BLaER1 (cell line): ENCODE results near the gene CCNY.
A peak's percentile ranks its signal among the peaks of the same experiment; 100 is the strongest.

ENCODE experiments used
- H3K27ac ChIP-seq: shearing (Covaris generic); formaldehyde crosslinking; 2 replicates; pipeline ENCODE4 v1.8.1; 2022
- H3K27me3 ChIP-seq: shearing (Covaris generic); formaldehyde crosslinking; 2 replicates; pipeline ENCODE4 v1.8.1; 2022
- H3K36me3 ChIP-seq: shearing (Covaris generic); formaldehyde crosslinking; 2 replicates; pipeline ENCODE4 v1.8.1; 2022
- H3K4me1 ChIP-seq: shearing (Covaris generic); formaldehyde crosslinking; 2 replicates; pipeline ENCODE4 v1.8.1; 2022
- H3K4me2 ChIP-seq: shearing (Covaris generic); formaldehyde crosslinking; 2 replicates; pipeline ENCODE4 v1.8.1; 2022
- H3K4me3 ChIP-seq: shearing (Covaris generic); formaldehyde crosslinking; 2 replicates; pipeline ENCODE4 v1.8.1; 2022
- H3K9ac ChIP-seq: shearing (Covaris generic); formaldehyde crosslinking; 2 replicates; pipeline ENCODE4 v1.8.1; 2022
- H3K9me3 ChIP-seq: shearing (Covaris generic); formaldehyde crosslinking; 2 replicates; pipeline ENCODE4 v1.8.1; 2022
- H4K20me1 ChIP-seq: shearing (Covaris generic); formaldehyde crosslinking; 2 replicates; pipeline ENCODE4 v1.8.1; 2022
- Cebpa-rat ChIP-seq: shearing (Covaris generic); IDR thresholded peaks from 2 replicates; pipeline ENCODE4 v1.8.1; 2022

The CCNY gene

GRCh38 chr10:35343739-35344138 lies 7.4 kb downstream of the CCNY start:
- Histone ChIP-seq H3K4me2 (no peak overlapping the region), H3K9me3 (peaks cover 7% of the 10 kb centered on the region), H3K36me3 (peaks cover 28% of the 10 kb centered on the region), H3K4me1 (peaks cover 69% of the 10 kb centered on the region), H3K27me3 (no peaks in the 10 kb centered on the region), H4K20me1 (peaks cover 92% of the 10 kb centered on the region), H3K27ac (no peak overlapping the region), H3K9ac (no peak overlapping the region), H3K4me3 (no peak overlapping the region)
- no peak for TF ChIP-seq Cebpa-rat

- Histone ChIP-seq H3K9me3 (peaks cover 7% of the 10 kb centered on the region), H4K20me1 (peaks cover 92% of the 10 kb centered on the region), H3K9ac (no peak overlapping the region), H3K4me1 (peaks cover 69% of the 10 kb centered on the region), H3K36me3 (peaks cover 34% of the 10 kb centered on the region), H3K27ac (no peak overlapping the region), H3K4me2 (no peak overlapping the region), H3K27me3 (no peaks in the 10 kb centered on the region), H3K4me3 (no peak overlapping the region)
- no peak for TF ChIP-seq Cebpa-rat
Measured at GRCh38 chr10:35345383-35345742, 9.1 kb downstream of the CCNY start.

- Histone ChIP-seq H4K20me1 (peaks cover 92% of the 10 kb centered on the region), H3K36me3 (peaks cover 34% of the 10 kb centered on the region), H3K27ac (no peak overlapping the region), H3K4me1 (peaks cover 69% of the 10 kb centered on the region), H3K27me3 (no peaks in the 10 kb centered on the region), H3K9me3 (peaks cover 7% of the 10 kb centered on the region), H3K4me2 (peak overlapping the region; percentile 51), H3K4me3 (no peak overlapping the region), H3K9ac (no peak overlapping the region)
- TF ChIP-seq Cebpa-rat, result no peak
Measured at GRCh38 chr10:35346248-35346647, 9.9 kb downstream of the CCNY start.

GRCh38 chr10:35347121-35347562 lies 10.8 kb downstream of the CCNY start:
- Histone ChIP-seq H3K9ac (no peak overlapping the region), H3K36me3 (peaks cover 30% of the 10 kb centered on the region), H3K27me3 (no peaks in the 10 kb centered on the region), H4K20me1 (peaks cover 92% of the 10 kb centered on the region), H3K4me1 (peaks cover 67% of the 10 kb centered on the region), H3K4me3 (no peak overlapping the region), H3K4me2 (peak overlapping the region; percentile 51), H3K9me3 (peaks cover 7% of the 10 kb centered on the region), H3K27ac (no peak overlapping the region)
- no peak for TF ChIP-seq Cebpa-rat

GRCh38 chr10:35347899-35348608 lies 11.7 kb downstream of the CCNY start:
- Histone ChIP-seq H3K4me2 (peak overlapping the region; percentile 51; the same call in 1 of the 2 replicates), H3K9ac (no peak overlapping the region), H3K36me3 (peaks cover 22% of the 10 kb centered on the region; the same call in 1 of the 2 replicates), H3K27me3 (no peaks in the 10 kb centered on the region), H4K20me1 (peaks cover 92% of the 10 kb centered on the region), H3K4me3 (no peak overlapping the region), H3K9me3 (peaks cover 7% of the 10 kb centered on the region), H3K27ac (no peak overlapping the region), H3K4me1 (peaks cover 75% of the 10 kb centered on the region)
- TF ChIP-seq Cebpa-rat, result no peak

GRCh38 chr10:35348609-35349388 lies 12.5 kb downstream of the CCNY start:
- H3K27ac ChIP-seq, result no peak overlapping the region
- H3K36me3 ChIP-seq, result peaks cover 17% of the 10 kb centered on the region; the same call in 1 of the 2 replicates
- H3K27me3 ChIP-seq, result no peaks in the 10 kb centered on the region
- peaks cover 82% of the 10 kb centered on the region for H3K4me1 ChIP-seq
- peaks cover 6% of the 10 kb centered on the region for H3K9me3 ChIP-seq
- TF ChIP-seq Cebpa-rat, result no peak
- peaks cover 92% of the 10 kb centered on the region for H4K20me1 ChIP-seq
- H3K4me2 ChIP-seq, result no peak overlapping the region
- no peak overlapping the region for H3K4me3 ChIP-seq
- no peak overlapping the region for H3K9ac ChIP-seq

- Histone ChIP-seq H3K36me3 (peaks cover 13% of the 10 kb centered on the region; the same call in 1 of the 2 replicates), H3K27me3 (no peaks in the 10 kb centered on the region), H3K4me1 (peaks cover 88% of the 10 kb centered on the region), H3K27ac (no peak overlapping the region), H3K4me3 (no peak overlapping the region), H3K4me2 (peak overlapping the region; percentile 11; the same call in 1 of the 2 replicates), H3K9me3 (no peaks in the 10 kb centered on the region), H3K9ac (no peak overlapping the region), H4K20me1 (peaks cover 94% of the 10 kb centered on the region)
- no peak for TF ChIP-seq Cebpa-rat
Measured at GRCh38 chr10:35349389-35349915, 13.1 kb downstream of the CCNY start.

GRCh38 chr10:35351021-35351420 lies 14.7 kb downstream of the CCNY start:
- no peak overlapping the region for H3K9ac ChIP-seq
- no peaks in the 10 kb centered on the region for H3K27me3 ChIP-seq
- H3K9me3 ChIP-seq, result no peaks in the 10 kb centered on the region
- H3K36me3 ChIP-seq, result peaks cover 13% of the 10 kb centered on the region; the same call in 1 of the 2 replicates
- no peak overlapping the region for H3K4me3 ChIP-seq
- peaks cover 100% of the 10 kb centered on the region for H4K20me1 ChIP-seq
- no peak for TF ChIP-seq Cebpa-rat
- no peak overlapping the region for H3K4me2 ChIP-seq
- no peak overlapping the region for H3K27ac ChIP-seq
- H3K4me1 ChIP-seq, result peaks cover 96% of the 10 kb centered on the region

- no peak for TF ChIP-seq Cebpa-rat
- Histone ChIP-seq H3K27me3 (no peaks in the 10 kb centered on the region), H4K20me1 (peaks cover 99% of the 10 kb centered on the region), H3K4me2 (peak overlapping the region; percentile 56), H3K9me3 (no peaks in the 10 kb centered on the region), H3K4me3 (no peak overlapping the region), H3K27ac (no peak overlapping the region), H3K9ac (no peak overlapping the region), H3K4me1 (peaks cover 94% of the 10 kb centered on the region), H3K36me3 (peaks cover 13% of the 10 kb centered on the region; the same call in 1 of the 2 replicates)
Measured at GRCh38 chr10:35352097-35352496, 15.8 kb downstream of the CCNY start.

- Histone ChIP-seq H3K4me1 (peaks cover 90% of the 10 kb centered on the region), H3K9ac (no peak overlapping the region)
Measured at GRCh38 chr10:35352512-35352911, 16.2 kb downstream of the CCNY start.

More at GRCh38 chr10:35352512-35352911, 16.2 kb downstream of the CCNY start:
- Histone ChIP-seq H4K20me1 (peaks cover 99% of the 10 kb centered on the region), H3K4me2 (peak overlapping the region; percentile 56), H3K27ac (no peak overlapping the region), H3K36me3 (peaks cover 13% of the 10 kb centered on the region; the same call in 1 of the 2 replicates), H3K4me3 (no peak overlapping the region), H3K9me3 (no peaks in the 10 kb centered on the region), H3K27me3 (no peaks in the 10 kb centered on the region)
- no peak for TF ChIP-seq Cebpa-rat
